MM.1S (cell line): ENCODE data around the gene PTK7.

Source experiments
- DNase-seq: peaks from one replicate; pipeline ENCODE4 v3.0.0-alpha.2; 2015
- H2AFZ ChIP-seq: fragments of 300-600 bp; sonication (generic); 2 replicates; pipeline ENCODE4 v1.6.0; 2016; ENCODE audit warnings: antibody characterized with exemption, low read length
- H3F3A ChIP-seq: fragments of 300-600 bp; sonication (generic); 2 replicates; pipeline ENCODE4 v1.6.1; 2016; ENCODE audit warnings: mild to moderate bottlenecking, antibody characterized with exemption, low read length, moderate library complexity, mixed read lengths; ENCODE audit not compliant: insufficient read depth
- H3K27ac ChIP-seq: fragments of 300-600 bp; sonication (generic); 2 replicates; pipeline ENCODE4 v1.5.1; 2016; ENCODE audit warnings: mild to moderate bottlenecking, low read length
- H3K27me3 ChIP-seq: fragments of 300-600 bp; sonication (generic); replicated peaks from 2 replicates; pipeline ENCODE4 v1.6.0; 2016; ENCODE audit warnings: low read length; ENCODE audit not compliant: insufficient read depth
- H3K36me3 ChIP-seq: fragments of 300-600 bp; sonication (generic); replicated peaks from 2 replicates; pipeline ENCODE4 v1.6.1; 2016; ENCODE audit warnings: mild to moderate bottlenecking, low read length, mixed read lengths; ENCODE audit not compliant: insufficient read depth
- H3K4me1 ChIP-seq: fragments of 300-600 bp; sonication (generic); 2 replicates; pipeline ENCODE4 v1.6.1; 2016; ENCODE audit warnings: low read length, mixed read lengths
- H3K4me2 ChIP-seq: fragments of 300-600 bp; sonication (generic); 2 replicates; pipeline ENCODE4 v1.6.0; 2016; ENCODE audit warnings: low read depth, low read length
- H3K4me3 ChIP-seq: fragments of 300-600 bp; sonication (generic); 2 replicates; pipeline ENCODE4 v1.5.1; 2016; ENCODE audit warnings: low read length, mixed read lengths
- H3K79me2 ChIP-seq: fragments of 300-600 bp; sonication (generic); 2 replicates; pipeline ENCODE4 v1.6.1; 2016; ENCODE audit warnings: mixed run types, low read length, mixed read lengths
- H3K9ac ChIP-seq: fragments of 300-600 bp; sonication (generic); 2 replicates; pipeline ENCODE4 v1.6.1; 2016; ENCODE audit warnings: low read length, mixed read lengths
- H3K9me2 ChIP-seq: fragments of 300-600 bp; sonication (generic); replicated peaks from 2 replicates; pipeline ENCODE4 v1.6.1; 2016; ENCODE audit warnings: mild to moderate bottlenecking, low read length, mixed read lengths; ENCODE audit not compliant: insufficient read depth
- H3K9me3 ChIP-seq: fragments of 300-600 bp; sonication (generic); replicated peaks from 2 replicates; pipeline ENCODE4 v1.6.1; 2016; ENCODE audit warnings: mild to moderate bottlenecking, low read length, mixed read lengths; ENCODE audit not compliant: insufficient read depth
- H4K20me1 ChIP-seq: fragments of 300-600 bp; sonication (generic); 2 replicates; pipeline ENCODE4 v1.6.1; 2016; ENCODE audit warnings: mild to moderate bottlenecking, low read length, moderate library complexity, mixed read lengths; ENCODE audit not compliant: insufficient read depth
- CTCF ChIP-seq: fragments of 300-600 bp; sonication (generic); IDR thresholded peaks from 2 replicates; pipeline ENCODE4 v1.5.1; 2016; ENCODE audit warnings: antibody characterized with exemption, low read length, mixed read lengths
- EZH2 ChIP-seq: fragments of 300-600 bp; sonication (generic); optimal IDR thresholded peaks from 2 replicates; pipeline ENCODE3; 2017; ENCODE audit warnings: low read depth, mild to moderate bottlenecking, antibody characterized with exemption, low read length, mixed read lengths
- EZH2phosphoT487 ChIP-seq: fragments of 300-600 bp; sonication (generic); IDR thresholded peaks from 2 replicates; pipeline ENCODE4 v1.6.1; 2018; ENCODE audit warnings: antibody characterized with exemption, low read length

PTK7 gene

GRCh38 chr6:43105538-43106222 is 29.6 kb downstream of the PTK7 start:
- no peaks in the 10 kb centered on the region for H3K36me3 ChIP-seq

GRCh38 chr6:43107344-43108062 is 31.4 kb downstream of the PTK7 start:
- H3K27ac ChIP-seq: no peak overlapping the region
- no peaks in the 10 kb centered on the region for H3K36me3 ChIP-seq
- H3K9me3 ChIP-seq: no peaks in the 10 kb centered on the region
- no peaks in the 10 kb centered on the region for H3K9me2 ChIP-seq
- no peak overlapping the region for H3K4me3 ChIP-seq
- no peak overlapping the region for H3K9ac ChIP-seq
- no peak overlapping the region for H3K4me2 ChIP-seq
- DNase-seq: no peak
- TF ChIP-seq CTCF (no peak), EZH2 (no peak), EZH2phosphoT487 (no peak)
- no peak overlapping the region for H2AFZ ChIP-seq
- no peaks in the 10 kb centered on the region for H3K27me3 ChIP-seq
- H3F3A ChIP-seq: no peaks in the 10 kb centered on the region
- H3K4me1 ChIP-seq: no peaks in the 10 kb centered on the region
- no peaks in the 10 kb centered on the region for H3K79me2 ChIP-seq
- no peaks in the 10 kb centered on the region for H4K20me1 ChIP-seq

More at GRCh38 chr6:43105538-43106222, 29.6 kb downstream of the PTK7 start:
- H3K9me3 ChIP-seq: no peaks in the 10 kb centered on the region
- H4K20me1 ChIP-seq: no peaks in the 10 kb centered on the region
- H3K4me3 ChIP-seq: no peak overlapping the region
- no peak for DNase-seq
- H3F3A ChIP-seq: no peaks in the 10 kb centered on the region
- H2AFZ ChIP-seq: no peak overlapping the region
- no peaks in the 10 kb centered on the region for H3K27me3 ChIP-seq
- no peak overlapping the region for H3K9ac ChIP-seq
- H3K9me2 ChIP-seq: no peaks in the 10 kb centered on the region
- no peaks in the 10 kb centered on the region for H3K79me2 ChIP-seq
- H3K4me1 ChIP-seq: no peaks in the 10 kb centered on the region
- no peak overlapping the region for H3K4me2 ChIP-seq
- TF ChIP-seq CTCF (no peak), EZH2phosphoT487 (no peak), EZH2 (no peak)
- no peak overlapping the region for H3K27ac ChIP-seq

GRCh38 chr6:43113431-43114260 is 37.5 kb downstream of the PTK7 start:
- no peaks in the 10 kb centered on the region for H4K20me1 ChIP-seq
- no peaks in the 10 kb centered on the region for H3K9me3 ChIP-seq
- H3K4me3 ChIP-seq: no peak overlapping the region
- DNase-seq: no peak
- no peaks in the 10 kb centered on the region for H3K36me3 ChIP-seq
- no peak overlapping the region for H3K27ac ChIP-seq
- no peaks in the 10 kb centered on the region for H3K79me2 ChIP-seq
- H3K4me1 ChIP-seq: no peaks in the 10 kb centered on the region
- no peak for TF ChIP-seq EZH2
- no peak for TF ChIP-seq CTCF
- TF ChIP-seq EZH2phosphoT487: no peak
- no peak overlapping the region for H2AFZ ChIP-seq
- no peaks in the 10 kb centered on the region for H3K27me3 ChIP-seq
- H3F3A ChIP-seq: no peaks in the 10 kb centered on the region
- H3K9ac ChIP-seq: no peak overlapping the region
- H3K4me2 ChIP-seq: no peak overlapping the region
- H3K9me2 ChIP-seq: no peaks in the 10 kb centered on the region
